ENCODE results near the gene AGBL5. TPM values are rescaled to one million over a fixed set of nuclear protein-coding genes. Genes with fewer than 3 reads are reported as not detected.

The AGBL5 gene
- 10 to 100 TPM; 12.5 to 14.5 TPM for total RNA-seq

DNA sequence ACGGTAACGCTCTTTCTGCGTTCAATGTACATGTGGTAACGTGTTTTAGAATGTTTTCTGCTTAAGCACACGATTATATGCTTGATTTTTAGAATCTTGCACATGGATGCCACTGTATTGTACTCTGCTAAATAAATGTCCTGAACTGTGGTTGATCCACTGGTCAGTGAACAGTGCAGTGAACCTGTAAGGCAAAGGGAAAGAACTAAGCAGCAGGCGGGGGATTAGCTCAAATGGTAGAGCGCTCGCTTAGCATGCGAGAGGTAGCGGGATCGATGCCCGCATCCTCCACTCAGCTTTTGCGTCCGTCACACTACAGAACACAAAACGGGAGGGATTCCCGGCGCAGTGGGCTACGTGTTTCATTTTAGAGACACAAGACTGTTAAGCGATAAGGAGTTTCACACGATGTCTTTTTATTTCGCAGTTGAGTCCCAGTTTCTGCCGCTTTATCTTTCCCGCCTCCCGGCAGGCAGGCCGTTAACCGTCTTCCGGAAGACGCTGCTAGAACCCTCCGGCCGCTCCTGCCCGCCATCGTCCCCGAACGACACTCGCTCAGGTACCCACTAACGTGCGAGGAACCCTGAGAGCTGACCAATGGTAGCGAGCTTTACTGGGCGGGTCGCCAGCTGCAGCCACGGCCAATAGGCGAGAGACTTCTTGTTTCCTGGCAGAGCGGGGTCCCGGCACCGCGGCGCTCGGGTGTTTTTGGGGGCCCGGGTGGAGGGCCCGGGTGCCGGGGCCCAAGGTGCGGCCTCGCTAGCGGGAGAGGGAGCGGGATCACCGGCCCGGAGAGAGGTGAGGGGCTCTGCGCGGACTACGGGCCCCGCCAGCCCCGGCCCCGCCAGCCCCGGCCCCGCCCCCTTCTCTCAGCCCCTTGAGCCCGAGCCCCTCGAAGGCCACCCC lies at the start of gene AGBL5:
Gene AGBL5, plus strand, starts transcription at position 673 of the 906 bp plus-strand sequence. CDS start 1,291 bp downstream, outside the sequence.
- peaks cover 4% of the 10 kb centered on the region for H3K27me3 Mint-ChIP-seq
- peak; percentile 97 for DNase-seq
- peaks cover 2% of the 10 kb centered on the region for H3K9me3 Mint-ChIP-seq (ENCODE audit: low read depth)
- CTCF ChIA-PET, result interaction anchor here (0.6 to 3.1 kb wide), 21 partner anchors 10 to 1634 kb away, joined by 3 to 30 read pairs (median 5); partner anchors contain the start of genes GTF3C2, KHK, OST4 and PREB
- peak within 1 kb of the TSS; percentile 98 for H3K27ac Mint-ChIP-seq
- peak within 1 kb of the TSS; percentile 90 for H3K4me3 Mint-ChIP-seq
- H3K36me3 Mint-ChIP-seq (ENCODE audit: low read depth), result peaks cover 15% of the 10 kb centered on the region
- intact Hi-C loops (cut with DNase I, micrococcal nuclease), result loop anchor here (1.0 to 10.0 kb wide), 18 partner anchors 19 to 1844 kb away; partner anchors contain the start of genes KHK (in 2 of the 2), OST4 (in 2 of the 2), TMEM214 (in 2 of the 2) and ABHD1 (in 1 of the 2)
- peak; percentile 72 for ATAC-seq
- POLR2A ChIA-PET, result interaction anchor here (0.6 to 2.8 kb wide), 11 partner anchors 10 to 35 kb away, joined by 3 to 15 read pairs (median 4); partner anchors contain the start of genes KHK, OST4 and TMEM214
- peaks cover 18% of the 10 kb centered on the region for H3K4me1 Mint-ChIP-seq

GRCh38 chr2:27001950-27002349 lies 49.5 kb upstream of the AGBL5 start:
- CTCF ChIA-PET, result interaction anchor here (0.6 kb wide), 1 partner anchor 9 kb away, joined by 3 read pairs; no protein-coding TSS in a partner anchor

GRCh38 chr2:27003007-27003406 lies 48.5 kb upstream of the AGBL5 start:
- ChIA-PET POLR2A (no interaction called here), CTCF (no interaction called here)
- Mint-ChIP-seq H3K4me3 (no peak overlapping the region), H3K4me1 (no peaks in the 10 kb centered on the region), H3K27me3 (peaks cover 8% of the 10 kb centered on the region), H3K27ac (no peak overlapping the region), H3K9me3 (ENCODE audit: low read depth) (no peaks in the 10 kb centered on the region), H3K36me3 (ENCODE audit: low read depth) (no peaks in the 10 kb centered on the region)
- ATAC-seq (no peak), DNase-seq (no peak)
- intact Hi-C loops (cut with DNase I, micrococcal nuclease), result no loop called here

More at GRCh38 chr2:27001950-27002349, 49.5 kb upstream of the AGBL5 start:
- Mint-ChIP-seq H3K27me3 (peaks cover 8% of the 10 kb centered on the region), H3K4me1 (no peaks in the 10 kb centered on the region), H3K4me3 (no peak overlapping the region), H3K36me3 (ENCODE audit: low read depth) (no peaks in the 10 kb centered on the region), H3K9me3 (ENCODE audit: low read depth) (no peaks in the 10 kb centered on the region), H3K27ac (no peak overlapping the region)
- POLR2A ChIA-PET, result no interaction called here
- intact Hi-C loops (cut with DNase I, micrococcal nuclease), result no loop called here
- no peak for DNase-seq
- ATAC-seq, result no peak

DNA sequence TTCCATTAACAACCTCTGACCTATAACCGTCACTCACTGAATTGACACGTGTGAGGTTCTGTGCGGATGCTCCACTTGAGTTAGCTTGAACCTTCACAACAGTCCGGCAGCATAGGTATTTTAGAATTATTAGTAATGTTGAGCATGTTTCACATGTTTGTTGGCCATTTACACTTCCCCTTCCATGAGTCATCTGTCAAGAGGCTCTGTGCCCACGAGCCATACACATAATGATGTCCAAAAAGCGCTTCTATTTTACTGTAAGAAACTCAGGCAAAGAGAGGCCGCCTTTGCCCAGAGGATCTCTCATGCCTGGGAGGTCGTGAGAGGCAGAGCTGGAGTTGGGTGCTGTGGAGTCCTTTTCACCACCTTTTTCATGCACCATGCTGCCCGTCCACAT lies 47.6 kb upstream of the AGBL5 start:
- ATAC-seq (no peak), DNase-seq (no peak)
- intact Hi-C loops (cut with DNase I, micrococcal nuclease), result no loop called here
- H3K9me3 Mint-ChIP-seq (ENCODE audit: low read depth), result no peaks in the 10 kb centered on the region
- H3K27me3 Mint-ChIP-seq, result peaks cover 7% of the 10 kb centered on the region
- H3K27ac Mint-ChIP-seq, result no peak overlapping the region
- H3K4me1 Mint-ChIP-seq, result no peaks in the 10 kb centered on the region
- CTCF ChIA-PET, result interaction anchor here (1.5 to 1.6 kb wide), 2 partner anchors 13 to 61 kb away, joined by 3 to 13 read pairs; no protein-coding TSS in a partner anchor
- no peaks in the 10 kb centered on the region for H3K36me3 Mint-ChIP-seq (ENCODE audit: low read depth)
- H3K4me3 Mint-ChIP-seq, result no peak overlapping the region
- POLR2A ChIA-PET, result interaction anchor here (0.6 kb wide), 1 partner anchor 11 kb away, joined by 3 read pairs; no protein-coding TSS in a partner anchor

DNA sequence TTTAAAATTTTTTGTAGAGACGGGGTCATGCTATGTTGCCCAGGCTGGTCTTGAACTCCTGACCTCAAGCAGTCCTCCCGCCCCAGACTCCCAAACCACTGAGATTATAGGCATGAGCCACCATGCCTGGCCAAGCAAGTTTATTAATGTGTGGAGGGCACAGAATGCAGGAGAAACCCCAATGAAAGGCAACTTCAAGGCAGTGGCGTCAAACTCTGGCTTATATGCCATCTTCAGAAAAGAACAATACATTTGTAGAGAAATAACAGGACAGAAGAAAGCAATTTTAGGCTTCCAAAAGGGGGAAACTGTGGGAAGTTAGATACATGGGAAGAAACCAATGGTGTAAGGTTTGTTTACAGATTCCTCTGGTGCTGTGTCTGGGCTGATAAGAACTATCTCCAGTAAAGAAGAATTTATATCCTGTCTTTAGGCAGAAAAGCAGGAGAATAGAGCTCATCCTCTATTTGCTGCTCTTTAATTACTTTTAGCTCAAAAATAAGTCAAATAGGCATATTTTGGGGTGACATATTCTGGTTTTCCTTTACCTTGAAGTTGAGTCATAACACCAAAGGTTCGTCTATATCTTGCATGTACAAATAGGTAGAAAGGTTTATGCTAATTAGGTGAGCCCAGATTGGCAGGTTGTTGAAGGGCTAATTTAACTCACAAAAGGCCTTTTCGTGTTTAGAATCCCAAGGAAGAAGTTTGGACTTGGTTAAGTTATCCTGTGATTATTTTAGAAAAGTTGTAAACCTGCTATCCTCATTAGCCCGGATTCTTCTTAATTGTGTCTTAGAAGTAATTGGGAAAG lies 44.7 kb upstream of the AGBL5 start:
- no peaks in the 10 kb centered on the region for H3K9me3 Mint-ChIP-seq (ENCODE audit: low read depth)
- no peak overlapping the region for H3K27ac Mint-ChIP-seq
- peaks cover 3% of the 10 kb centered on the region for H3K27me3 Mint-ChIP-seq
- POLR2A ChIA-PET, result interaction anchor here (0.6 kb wide), 1 partner anchor 10 kb away, joined by 6 read pairs; no protein-coding TSS in a partner anchor
- no peaks in the 10 kb centered on the region for H3K36me3 Mint-ChIP-seq (ENCODE audit: low read depth)
- intact Hi-C loops (cut with DNase I, micrococcal nuclease), result no loop called here
- no peak overlapping the region for H3K4me3 Mint-ChIP-seq
- ATAC-seq, result no peak
- H3K4me1 Mint-ChIP-seq, result no peaks in the 10 kb centered on the region
- no peak for DNase-seq
- CTCF ChIA-PET, result interaction anchor here (1.0 to 1.2 kb wide), 2 partner anchors 10 to 44 kb away, joined by 4 to 7 read pairs; no protein-coding TSS in a partner anchor

- no peak overlapping the region for H3K4me3 Mint-ChIP-seq
- no peaks in the 10 kb centered on the region for H3K36me3 Mint-ChIP-seq (ENCODE audit: low read depth)
- intact Hi-C loops (cut with DNase I, micrococcal nuclease), result no loop called here
- H3K27ac Mint-ChIP-seq, result no peak overlapping the region
- H3K4me1 Mint-ChIP-seq, result no peaks in the 10 kb centered on the region
- H3K9me3 Mint-ChIP-seq (ENCODE audit: low read depth), result no peaks in the 10 kb centered on the region
- ChIA-PET CTCF (interaction anchor here (1.0 to 1.2 kb wide), 2 partner anchors 9 to 45 kb away, joined by 4 to 7 read pairs; no protein-coding TSS in a partner anchor), POLR2A (no interaction called here)
- H3K27me3 Mint-ChIP-seq, result peaks cover 3% of the 10 kb centered on the region
- DNase-seq (no peak), ATAC-seq (no peak)
Observed at GRCh38 chr2:27007416-27008374, 43.8 kb upstream of the AGBL5 start.

GRCh38 chr2:27008678-27009077 lies 42.8 kb upstream of the AGBL5 start:
- Mint-ChIP-seq H3K4me3 (no peak overlapping the region), H3K36me3 (ENCODE audit: low read depth) (no peaks in the 10 kb centered on the region), H3K9me3 (ENCODE audit: low read depth) (no peaks in the 10 kb centered on the region), H3K27ac (no peak overlapping the region), H3K4me1 (no peaks in the 10 kb centered on the region), H3K27me3 (peaks cover under 1% of the 10 kb centered on the region)
- ATAC-seq, result no peak
- DNase-seq, result no peak
- CTCF ChIA-PET, result interaction anchor here (1.1 to 1.3 kb wide), 2 partner anchors 47 to 162 kb away, joined by 4 to 7 read pairs; no protein-coding TSS in a partner anchor
- POLR2A ChIA-PET, result no interaction called here
- intact Hi-C loops (cut with DNase I, micrococcal nuclease), result no loop called here

GRCh38 chr2:27009083-27009482 lies 42.4 kb upstream of the AGBL5 start:
- POLR2A ChIA-PET, result no interaction called here
- CTCF ChIA-PET, result interaction anchor here (1.0 to 2.2 kb wide), 4 partner anchors 25 to 163 kb away, joined by 3 to 12 read pairs (median 6); no protein-coding TSS in a partner anchor
- no peaks in the 10 kb centered on the region for H3K27me3 Mint-ChIP-seq
- DNase-seq (no peak), ATAC-seq (no peak)
- H3K36me3 Mint-ChIP-seq (ENCODE audit: low read depth), result no peaks in the 10 kb centered on the region
- intact Hi-C loops (cut with DNase I, micrococcal nuclease), result no loop called here
- H3K4me1 Mint-ChIP-seq, result no peaks in the 10 kb centered on the region
- H3K4me3 Mint-ChIP-seq, result no peak overlapping the region
- no peaks in the 10 kb centered on the region for H3K9me3 Mint-ChIP-seq (ENCODE audit: low read depth)
- no peak overlapping the region for H3K27ac Mint-ChIP-seq

DNA sequence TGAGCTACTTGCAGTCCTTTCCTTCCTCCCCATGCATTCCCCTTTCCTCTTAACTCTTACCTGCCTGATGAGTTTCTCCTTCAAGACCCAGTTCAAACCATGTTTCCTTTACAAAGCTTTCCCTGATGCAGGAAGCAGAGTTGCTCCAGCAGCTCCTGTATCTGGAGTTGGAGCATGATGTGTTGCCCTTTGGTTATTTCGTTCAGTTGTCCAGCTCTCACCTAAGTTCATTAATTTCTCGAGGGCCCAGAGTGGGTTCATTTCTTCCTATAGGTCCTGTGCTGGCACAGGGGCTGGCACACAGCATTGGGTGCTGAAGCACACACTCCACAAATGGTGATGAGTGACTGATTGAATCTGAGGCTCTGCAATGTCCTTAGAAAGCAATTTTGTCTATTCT lies 41.8 kb upstream of the AGBL5 start:
- Mint-ChIP-seq H3K4me3 (no peak overlapping the region), H3K4me1 (no peaks in the 10 kb centered on the region), H3K9me3 (ENCODE audit: low read depth) (no peaks in the 10 kb centered on the region), H3K27ac (no peak overlapping the region), H3K27me3 (no peaks in the 10 kb centered on the region), H3K36me3 (ENCODE audit: low read depth) (no peaks in the 10 kb centered on the region)
- ChIA-PET POLR2A (no interaction called here), CTCF (interaction anchor here (1.0 to 2.2 kb wide), 4 partner anchors 25 to 163 kb away, joined by 3 to 12 read pairs (median 6); no protein-coding TSS in a partner anchor)
- no peak for ATAC-seq
- DNase-seq, result no peak
- intact Hi-C loops (cut with DNase I, micrococcal nuclease), result no loop called here

- CTCF ChIA-PET, result interaction anchor here (0.7 to 2.2 kb wide), 4 partner anchors 24 to 97 kb away, joined by 3 to 12 read pairs (median 5); no protein-coding TSS in a partner anchor
- H3K36me3 Mint-ChIP-seq (ENCODE audit: low read depth), result no peaks in the 10 kb centered on the region
Observed at GRCh38 chr2:27010139-27010538, 41.3 kb upstream of the AGBL5 start.

More at GRCh38 chr2:27010139-27010538, 41.3 kb upstream of the AGBL5 start:
- Mint-ChIP-seq H3K9me3 (ENCODE audit: low read depth) (no peaks in the 10 kb centered on the region), H3K4me1 (no peaks in the 10 kb centered on the region), H3K27ac (no peak overlapping the region), H3K4me3 (no peak overlapping the region), H3K27me3 (no peaks in the 10 kb centered on the region)
- POLR2A ChIA-PET, result no interaction called here
- ATAC-seq (no peak), DNase-seq (no peak)
- intact Hi-C loops (cut with DNase I, micrococcal nuclease), result no loop called here

Data from activated CD4-positive, alpha-beta T cell treated with anti-CD3 and anti-CD28 coated beads for 36 hours (primary cell).